K562 (cell line): Measurements from ENCODE around the gene ZSCAN22. TPM values are rescaled to one million over a fixed set of nuclear protein-coding genes. Genes with fewer than 3 reads are reported as not detected.
A peak's percentile ranks its signal among the peaks of the same experiment; 100 is the strongest.

Source experiments
- ADNP ChIP-seq: fragments of 200-800 bp; sonication (Bioruptor generic); IDR thresholded peaks from 2 replicates; pipeline ENCODE4 v1.6.1; 2016; ENCODE audit warnings: missing genetic modification characterization, missing compliant biosample characterization
- BCLAF1 ChIP-seq, 2 experiments: fragments of 450-650 bp in 1 of 2; IDR thresholded peaks; 2 replicates each; pipeline ENCODE4 v1.6.1; 2011 to 2017; ENCODE audit warnings: low read depth in 2 of 2, antibody characterized with exemption in 1 of 2, borderline replicate concordance in 1 of 2, low read length in 1 of 2, mild to moderate bottlenecking in 1 of 2, mixed read lengths in 1 of 2; ENCODE audit not compliant: control insufficient read depth in 1 of 2
- BRD9 ChIP-seq: fragments of 450-650 bp; IDR thresholded peaks from 2 replicates; pipeline ENCODE4 v1.6.1; 2018; ENCODE audit warnings: low read depth; ENCODE audit not compliant: partially characterized antibody
- CCAR2 ChIP-seq: fragments of 200-400 bp; formaldehyde crosslinking; IDR thresholded peaks from 2 replicates; pipeline ENCODE4 v1.6.1; 2017; ENCODE audit warnings: mild to moderate bottlenecking, low read depth, low read length
- FOSL1 ChIP-seq: fragments of 200-800 bp; sonication (Bioruptor generic); conservative IDR thresholded peaks from 2 replicates; pipeline ENCODE4 v1.6.1; 2016; ENCODE audit warnings: missing genetic modification characterization, missing compliant biosample characterization
- HNRNPK ChIP-seq: fragments of 200-400 bp; formaldehyde crosslinking; IDR thresholded peaks from one replicate; pipeline ENCODE4 v1.6.1; 2018; ENCODE audit warnings: mild to moderate bottlenecking, low read depth, low read length; ENCODE audit not compliant: poor library complexity, severe bottlenecking
- POLR3G ChIP-seq: IDR thresholded peaks from 2 replicates; pipeline ENCODE4 v1.6.1; 2011; ENCODE audit not compliant: insufficient read length, insufficient replicate concordance; ENCODE audit errors: extremely low read depth
- RBM17 ChIP-seq: fragments of 200-400 bp; formaldehyde crosslinking; IDR thresholded peaks from 2 replicates; pipeline ENCODE4 v1.6.1; 2017; ENCODE audit warnings: low read depth, mild to moderate bottlenecking, low read length, borderline replicate concordance
- SIN3A ChIP-seq, 2 experiments: fragments of 150-350 bp in 1 of 2; IDR thresholded peaks; 2 replicates each; pipeline ENCODE4 v1.6.1; 2011 to 2016; ENCODE audit warnings: borderline replicate concordance in 2 of 2, low read depth in 2 of 2, low read length in 2 of 2, mild to moderate bottlenecking in 2 of 2, moderate library complexity in 2 of 2; ENCODE audit not compliant: control insufficient read depth in 1 of 2
- TBL1XR1 ChIP-seq, 2 experiments: IDR thresholded peaks; 2 replicates each; pipeline ENCODE4 v1.6.1; 2012; ENCODE audit warnings: improper control_type of control experiment in 2 of 2, low read length in 2 of 2, mild to moderate bottlenecking in 1 of 2
- ZBTB1 ChIP-seq: sonication (generic); formaldehyde crosslinking; IDR thresholded peaks from 2 replicates; pipeline ENCODE4 v1.8.1; 2023; ENCODE audit warnings: missing genetic modification reagents, low read depth, mild to moderate bottlenecking, borderline replicate concordance
- ZC3H8 ChIP-seq: fragments of 450-650 bp; IDR thresholded peaks from 2 replicates; pipeline ENCODE4 v1.6.1; 2017
- ZKSCAN3 ChIP-seq: fragments of 250-450 bp; sonication (Bioruptor Pico); IDR thresholded peaks from 2 replicates; pipeline ENCODE4 v1.4.0; 2020
- ZMIZ1 ChIP-seq, 2 experiments: fragments of 150-350 bp in 1 of 2; IDR thresholded peaks; 2 replicates each; pipeline ENCODE4 v1.6.1; 2012 to 2016; ENCODE audit warnings: low read depth in 2 of 2, low read length in 2 of 2, mild to moderate bottlenecking in 1 of 2, moderate library complexity in 1 of 2
- ZNF277 ChIP-seq: fragments of 250-450 bp; sonication (Bioruptor Pico); IDR thresholded peaks from 2 replicates; pipeline ENCODE4 v1.8.0; 2022; ENCODE audit warnings: inconsistent platforms, mild to moderate bottlenecking, moderate library complexity, borderline replicate concordance
- polyA plus RNA-seq, 8 experiments: library from polyadenylated mRNA; depleted of rRNA in 4 of 8; stranded (reverse) in 5 of 8; unstranded in 3 of 8; fragments of >200 nt; fragmentation: Nextera tagmentation in 2 of 8; fragmentation: Illumina TruSeq in 1 of 8; extraction: Ambion mirVana in 2 of 8; extraction: Trizol in 1 of 8; gene quantifications; 2 replicates each; pipeline versions ENCODE4 v1.2.1 to v1.2.3, GENCODE V29; 2011 to 2014; ENCODE audit warnings: inconsistent platforms in 1 of 8, missing spikeins in 1 of 8
- total RNA-seq, 7 experiments: library from RNA; depleted of rRNA in 6 of 7; stranded (reverse); fragments of >200 nt in 6 of 7; fragmentation: Illumina TruSeq in 2 of 7; extraction: Trizol in 2 of 7; gene quantifications; 2 replicates each; pipeline versions ENCODE4 v1.2.1 to v1.2.3, GENCODE V29; 2011 to 2021; ENCODE audit warnings: low replicate concordance in 1 of 7
- TF ChIP-seq, protein P1 (sequence below), 3 experiments: fragments of 200-800 bp in 1 of 3; sonication (Bioruptor generic) in 1 of 3; sonication (generic) in 1 of 3; formaldehyde crosslinking in 1 of 3; IDR thresholded peaks; 2 replicates each; pipeline versions ENCODE4 v1.6.1 to v1.8.0; 2016 to 2022; ENCODE audit warnings: mild to moderate bottlenecking in 2 of 3, missing compliant biosample characterization in 2 of 3, missing genetic modification characterization in 2 of 3, missing genetic modification reagents in 1 of 3

The ZSCAN22 gene
- total and polyA plus RNA-seq, 9 of the 15 experiments (the other 6 are each of a cell fraction or from before 2014, with no cell fraction given), result 0.98 to 5.3 (median 3.0) TPM

DNA sequence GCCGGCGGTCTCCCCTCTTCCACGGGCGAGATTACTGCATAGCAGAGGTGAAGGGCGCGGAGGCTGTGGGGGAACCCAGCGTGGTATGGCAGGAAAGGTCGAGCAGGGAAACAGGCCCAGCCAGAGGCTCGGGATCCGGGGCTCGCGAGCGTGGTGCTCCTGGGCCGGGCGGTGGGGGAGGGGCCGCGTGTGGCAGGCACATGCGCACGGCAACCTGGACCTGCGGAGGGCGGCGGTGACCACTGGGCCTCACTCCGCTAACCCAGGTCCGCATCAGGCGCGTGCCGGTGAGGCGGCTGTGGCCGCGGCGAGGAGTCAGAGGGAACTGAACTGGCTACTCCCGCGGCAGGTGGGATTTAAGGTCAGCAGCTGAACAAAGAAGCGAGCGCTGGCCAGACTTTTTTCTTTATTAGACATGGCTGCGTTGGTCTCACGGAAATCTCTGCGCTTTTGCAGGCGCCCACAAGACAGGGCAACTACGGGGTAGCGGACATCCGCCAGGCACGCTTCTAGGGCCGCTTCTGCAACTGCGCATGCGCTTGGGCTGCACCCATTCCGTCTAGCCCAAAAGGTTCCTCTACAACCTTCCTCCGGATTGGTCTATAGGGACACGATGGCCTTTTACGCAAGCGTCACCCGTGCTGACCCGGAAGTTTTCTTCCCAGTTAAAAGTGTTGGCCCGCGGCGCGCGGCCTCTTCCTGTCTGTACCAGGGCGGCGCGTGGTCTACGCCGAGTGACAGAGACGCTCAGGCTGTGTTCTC is 60.0 kb downstream of the ZSCAN22 start, which contains the start of gene RPS5 (continued):
- TF ChIP-seq SIN3A (IDR thresholded peaks at IDR 0.05; ENCODE audit: borderline replicate concordance in 2 of 2, control insufficient read depth in 1 of 2, low read depth in 2 of 2, low read length in 2 of 2) (peak; percentile 84 to 99; a peak in 3 of 4 replicates), RBM17 (no peak), ZNF277 (CRISPR knock-in tag) (no peak), ADNP (tag) (no peak), BRD9 (no peak), TBL1XR1 (IDR thresholded peaks at IDR 0.05; ENCODE audit: low read length in 2 of 2) (peak in 1 of 2 experiments; percentile 45; a peak in 3 of 4 replicates), FOSL1 (no peak; the same call in 1 of the 2 replicates), BCLAF1 (IDR thresholded peaks at IDR 0.05; ENCODE audit: borderline replicate concordance in 1 of 2, control insufficient read depth in 1 of 2, low read depth in 2 of 2, low read length in 1 of 2) (no peak), ZBTB1 (no peak), POLR3G (no peak), ZC3H8 (no peak), CCAR2 (no peak), ZKSCAN3 (CRISPR knock-in tag) (no peak), HNRNPK (no peak), ZMIZ1 (IDR thresholded peaks at IDR 0.05; ENCODE audit: low read depth in 2 of 2, low read length in 2 of 2) (peak in 1 of 2 experiments; percentile 74; a peak in 1 of 4 replicates)
- TF ChIP-seq, protein P1, sequence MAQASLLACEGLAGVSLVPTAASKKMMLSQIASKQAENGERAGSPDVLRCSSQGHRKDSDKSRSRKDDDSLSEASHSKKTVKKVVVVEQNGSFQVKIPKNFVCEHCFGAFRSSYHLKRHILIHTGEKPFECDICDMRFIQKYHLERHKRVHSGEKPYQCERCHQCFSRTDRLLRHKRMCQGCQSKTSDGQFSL (CRISPR knock-in tag; IDR thresholded peaks at IDR 0.05), result no peak
- TF ChIP-seq, protein P1 (tag; IDR thresholded peaks at IDR 0.05), result no peak
